ENCODE data around the gene KCNH4.

GRCh38 chr17:42191275-42191608, 10.3 kb upstream of the KCNH4 start:
- TF ChIP-seq CTCF (IDR thresholded peaks at IDR 0.05): no peak
- TF ChIP-seq POLR2A (IDR thresholded peaks at IDR 0.05): no peak
- no peak for TF ChIP-seq EP300 (IDR thresholded peaks at IDR 0.05)

Measured in ovary (tissue), 3 donors.